HK-2 (cell line): ENCODE measurements around the gene GPBP1.
"Not testable (repeated sequence)": the region's sequence is repeated elsewhere in the genome, so short reads cannot be mapped to it uniquely, and the experiment has no call there.

Experiments
- DNase-seq: peaks from one replicate; pipeline ENCODE4 v3.0.0-alpha.2; 2018; ENCODE audit not compliant: unreplicated experiment

Gene GPBP1

DNA sequence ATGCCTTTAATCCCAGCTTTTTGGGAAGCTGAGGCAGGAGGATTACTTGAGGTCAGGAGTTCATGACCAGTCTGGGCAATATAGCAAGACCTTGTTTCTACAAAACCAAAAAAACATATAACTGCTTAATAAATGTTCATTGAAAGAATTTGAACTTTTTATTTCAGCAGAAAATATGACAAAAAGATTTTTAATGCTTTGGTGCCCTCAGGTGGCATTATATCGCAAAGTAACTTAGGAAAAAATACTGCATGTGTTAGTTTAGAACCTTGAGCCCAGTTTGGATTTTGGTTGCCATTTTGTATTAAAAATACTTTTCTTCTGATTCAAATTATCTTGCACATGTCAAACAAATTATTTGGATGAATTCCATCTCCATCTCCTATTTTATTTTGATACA lies 103.2 kb downstream of the GPBP1 start:
- no peak for DNase-seq

DNA sequence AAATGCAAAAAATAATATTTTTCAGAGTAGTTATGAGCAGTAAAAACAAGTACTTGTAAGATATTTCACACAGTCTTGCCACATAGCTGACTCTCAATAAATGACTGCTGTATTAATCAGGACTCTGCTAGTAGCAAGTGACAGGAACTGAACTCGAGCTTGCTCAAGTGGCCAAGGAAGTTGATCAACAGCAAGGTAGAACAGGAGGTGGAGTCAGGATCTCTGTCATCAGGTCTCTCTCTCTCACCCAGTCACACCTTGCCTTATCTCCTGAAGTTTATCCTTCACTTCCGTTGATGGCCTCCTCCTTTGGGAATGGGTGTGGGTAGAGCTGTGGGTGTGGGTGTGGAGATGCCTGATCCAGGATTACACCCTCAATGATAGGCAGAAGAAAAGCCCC lies 107.0 kb downstream of the GPBP1 start:
- DNase-seq: no peak

- DNase-seq: not testable (repeated sequence)
These were observed 111.2 kb downstream of the GPBP1 start for GRCh38 chr5:57285084-57285483.

- DNase-seq: no peak
These were observed 118.0 kb downstream of the GPBP1 start for GRCh38 chr5:57291894-57292293.

DNA sequence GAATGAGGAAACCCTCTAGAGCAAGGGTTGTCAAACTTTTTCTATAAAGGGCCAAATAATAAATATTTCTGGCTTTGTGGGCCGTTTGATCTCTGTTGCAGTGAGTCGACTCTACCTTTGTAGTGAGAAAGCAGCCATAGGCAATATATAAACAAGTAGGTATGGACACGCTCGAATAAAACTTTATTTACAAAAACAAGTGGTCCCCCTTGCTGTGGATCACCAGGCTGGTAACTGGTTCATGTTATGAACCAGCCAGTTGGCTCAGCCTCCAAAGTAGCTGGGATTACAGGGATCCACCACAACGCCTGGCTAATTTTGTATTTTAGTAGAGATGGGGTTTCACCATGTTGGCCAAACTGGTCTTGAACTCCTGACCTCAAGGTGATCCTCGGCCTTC lies 118.5 kb downstream of the GPBP1 start:
- no peak for DNase-seq

- DNase-seq: peak; percentile 75
These were observed 124.6 kb downstream of the GPBP1 start for GRCh38 chr5:57298295-57298984.

GRCh38 chr5:57298985-57299491 lies 125.2 kb downstream of the GPBP1 start:
- peak; percentile 34 for DNase-seq

DNA sequence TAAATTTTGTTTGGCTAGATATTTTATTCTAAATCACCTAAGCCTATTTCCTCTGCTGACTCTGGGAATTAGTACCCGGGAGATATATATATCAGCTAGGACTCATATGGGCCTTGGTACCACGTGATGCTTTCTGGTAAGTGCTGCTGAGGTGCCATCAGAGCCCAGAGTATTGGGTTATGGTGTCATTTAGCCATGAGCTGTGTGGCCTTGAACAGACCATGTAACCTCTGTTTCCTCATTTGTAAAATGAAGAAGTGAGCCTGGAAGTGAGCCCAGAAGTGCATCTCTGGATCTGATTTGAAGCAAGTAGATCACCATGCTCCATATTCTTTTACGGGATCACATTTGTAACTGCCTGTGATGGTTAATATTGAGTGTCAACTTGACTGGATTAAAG lies 126.1 kb downstream of the GPBP1 start:
- no peak for DNase-seq

- DNase-seq: peak; percentile 46
These were observed 128.3 kb downstream of the GPBP1 start for GRCh38 chr5:57302164-57302563.

GRCh38 chr5:57302643-57303042 lies 128.8 kb downstream of the GPBP1 start:
- no peak for DNase-seq

- DNase-seq: no peak
These were observed 130.1 kb downstream of the GPBP1 start for GRCh38 chr5:57303985-57304384.

DNA sequence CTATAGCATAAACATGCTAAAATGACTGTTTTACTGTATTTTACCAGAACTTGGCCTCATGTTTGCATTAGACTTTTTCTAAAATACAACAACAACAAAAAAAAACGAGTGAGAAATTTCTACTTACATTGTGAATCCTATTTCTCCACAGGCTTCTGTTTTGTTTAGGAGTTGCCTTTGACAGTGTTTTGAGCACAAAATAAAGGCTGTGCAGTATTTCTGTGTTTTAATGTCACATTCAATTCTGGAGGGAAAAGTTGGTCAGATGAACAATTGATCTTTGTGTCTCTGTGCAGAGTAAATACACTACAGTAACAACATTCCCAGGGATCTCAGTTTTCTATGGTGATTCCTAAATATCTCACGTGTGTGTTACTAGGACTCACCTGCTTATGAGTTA lies 131.1 kb downstream of the GPBP1 start:
- DNase-seq: no peak

DNA sequence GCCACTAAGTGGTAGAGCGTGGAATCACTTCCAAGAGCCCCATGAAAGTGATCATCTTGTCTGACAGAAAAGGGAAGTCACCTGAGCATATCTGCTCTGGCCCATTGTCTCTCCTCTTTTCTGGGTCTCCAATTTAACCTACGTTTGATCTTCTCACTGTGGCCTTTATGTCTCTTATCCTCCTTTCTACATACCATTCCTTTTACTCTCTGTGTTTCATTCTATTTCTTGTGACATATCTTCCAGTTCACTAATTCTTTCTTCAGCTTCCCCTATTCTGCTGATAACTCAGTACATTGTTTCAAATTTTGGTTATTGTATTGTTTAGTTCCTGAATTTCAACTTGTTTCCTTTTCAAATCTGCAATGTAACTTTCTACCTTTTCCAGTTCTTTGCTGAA lies 132.5 kb downstream of the GPBP1 start:
- DNase-seq: no peak

DNA sequence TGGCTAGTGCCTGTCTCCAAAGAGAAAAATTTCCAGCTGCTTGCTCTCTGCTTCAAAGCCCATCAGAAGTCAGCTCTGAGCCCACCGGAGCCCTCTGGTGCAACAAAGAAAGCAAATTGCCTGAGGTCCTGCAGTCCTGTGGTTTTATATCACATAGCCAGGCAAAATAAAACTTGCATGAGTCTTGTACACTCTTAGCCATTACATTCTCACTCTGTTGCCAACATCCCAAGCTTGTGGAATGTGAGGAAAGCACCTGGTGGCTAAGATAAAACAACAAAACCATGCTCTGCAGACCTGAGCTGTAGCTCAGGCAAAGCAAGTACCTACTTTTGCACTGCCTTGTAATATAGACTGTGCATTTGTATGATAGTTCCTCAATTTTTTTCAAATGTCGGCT lies 133.7 kb downstream of the GPBP1 start:
- no peak for DNase-seq

DNA sequence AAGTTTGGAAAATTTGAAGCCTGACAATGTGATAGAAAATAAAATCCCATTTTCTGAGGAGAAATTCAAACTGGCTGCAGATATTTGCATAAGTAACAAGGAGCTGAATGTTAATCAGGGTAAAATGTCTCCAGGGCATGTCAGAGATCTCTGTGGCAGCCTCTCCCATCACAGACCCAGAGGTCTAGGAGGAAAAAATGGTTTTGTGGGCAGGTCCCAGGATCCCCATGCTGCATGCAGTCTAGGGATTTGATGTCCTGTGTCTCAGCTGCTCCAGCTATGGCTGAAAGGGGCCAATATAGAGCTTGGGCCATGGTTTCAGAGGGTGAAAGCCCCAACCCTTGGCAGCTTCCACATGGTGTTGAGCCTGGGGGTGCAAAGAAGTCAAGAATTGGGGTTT lies 135.2 kb downstream of the GPBP1 start:
- not testable (repeated sequence) for DNase-seq

DNA sequence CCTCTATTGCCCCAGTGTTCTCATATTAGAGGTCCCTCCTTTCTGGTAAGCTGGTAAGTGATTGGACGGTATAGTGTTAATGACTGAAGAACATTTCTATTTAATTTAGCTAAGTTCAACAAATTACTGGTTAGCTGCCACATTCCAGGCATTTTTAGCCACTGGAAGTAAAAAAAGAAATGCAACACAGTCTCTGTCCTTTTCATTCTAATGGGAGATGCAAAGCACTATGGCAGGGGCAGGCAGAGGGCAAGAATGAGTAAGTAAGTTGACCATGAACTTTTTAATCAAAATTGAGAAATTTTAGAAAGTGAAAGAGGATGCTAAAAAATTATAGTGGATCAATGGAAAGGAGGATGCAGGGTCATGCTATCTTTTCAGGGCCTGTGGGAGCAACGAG lies 137.4 kb downstream of the GPBP1 start:
- DNase-seq: no peak

GRCh38 chr5:57311921-57312735 lies 138.3 kb downstream of the GPBP1 start:
- DNase-seq: no peak

GRCh38 chr5:57313716-57314115 lies 139.9 kb downstream of the GPBP1 start:
- no peak for DNase-seq
